ENCODE data around the gene AMIGO3. TPM values are rescaled to one million over a fixed set of nuclear protein-coding genes. Genes with fewer than 3 reads are reported as not detected.

Gene AMIGO3
- total RNA-seq, 1 donor from 2014 or later: not detected

GRCh38 chr3:49668861-49669260 is 50.6 kb downstream of the AMIGO3 start:
- H3K27me3 ChIP-seq (ENCODE audit: control insufficient read depth, insufficient read depth, low read length): no peaks in the 10 kb centered on the region
- FAIRE-seq (no peak), DNase-seq (ENCODE audit: low read depth) (peak; percentile 45)
- no peaks in the 10 kb centered on the region for H3K36me3 ChIP-seq (ENCODE audit: control insufficient read depth, insufficient read depth, low read length)
- no peak for TF ChIP-seq CTCF (IDR thresholded peaks at IDR 0.05; ENCODE audit: insufficient read depth, low read length, severe bottlenecking)
- no peak overlapping the region for H3K4me3 ChIP-seq (ENCODE audit: low read depth, low read length)

DNA sequence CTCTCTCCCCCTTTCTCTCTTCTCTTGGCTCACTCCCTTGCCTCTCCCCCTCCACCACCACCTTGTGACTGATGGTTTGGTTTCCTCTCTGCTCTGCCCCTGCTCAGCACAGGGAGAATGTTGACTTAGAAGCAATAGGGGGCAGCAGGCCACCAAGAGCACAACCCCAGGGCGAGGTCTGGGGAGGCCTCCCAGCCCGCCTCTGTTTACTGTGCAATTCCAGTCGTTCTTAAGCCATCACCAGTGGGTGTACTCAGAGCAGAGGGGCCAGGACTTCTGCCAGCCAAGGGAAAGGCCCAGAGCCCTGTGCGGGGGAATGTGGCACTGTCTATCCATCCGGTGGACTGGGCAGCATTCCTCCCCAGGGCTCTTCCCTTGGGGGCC is 51.1 kb downstream of the AMIGO3 start:
- H3K4me3 ChIP-seq (ENCODE audit: low read depth, low read length): no peak overlapping the region
- no peak for FAIRE-seq
- no peak for DNase-seq (ENCODE audit: low read depth)
- no peaks in the 10 kb centered on the region for H3K27me3 ChIP-seq (ENCODE audit: control insufficient read depth, insufficient read depth, low read length)
- no peak for TF ChIP-seq CTCF (IDR thresholded peaks at IDR 0.05; ENCODE audit: insufficient read depth, low read length, severe bottlenecking)
- no peaks in the 10 kb centered on the region for H3K36me3 ChIP-seq (ENCODE audit: control insufficient read depth, insufficient read depth, low read length)

GRCh38 chr3:49667701-49668413 is 51.6 kb downstream of the AMIGO3 start:
- TF ChIP-seq CTCF (IDR thresholded peaks at IDR 0.05; ENCODE audit: insufficient read depth, low read length, severe bottlenecking): no peak
- H3K27me3 ChIP-seq (ENCODE audit: control insufficient read depth, insufficient read depth, low read length): no peaks in the 10 kb centered on the region
- DNase-seq (ENCODE audit: low read depth): no peak
- no peak for FAIRE-seq
- H3K4me3 ChIP-seq (ENCODE audit: low read depth, low read length): no peak overlapping the region
- no peaks in the 10 kb centered on the region for H3K36me3 ChIP-seq (ENCODE audit: control insufficient read depth, insufficient read depth, low read length)

Other genes starting within 250 kb of the AMIGO3 start
- 20.3 and 26.9 TPM in 2 replicates for gene DAG1, start 249.4 kb downstream of the AMIGO3 start, total RNA-seq
- under 0.01 TPM in 1 of 2 replicates, not detected in the other for gene BSN, start 165.2 kb downstream of the AMIGO3 start, total RNA-seq
- gene APEH, start 45.3 kb downstream of the AMIGO3 start, total RNA-seq: 156 and 163 TPM in 2 replicates
- 4.7 and 7.6 TPM in 2 replicates for gene MST1, start 30.2 kb downstream of the AMIGO3 start, total RNA-seq
- 17.6 and 21.5 TPM in 2 replicates for gene RNF123, start 30.1 kb downstream of the AMIGO3 start, total RNA-seq
- gene GMPPB, start 4.3 kb upstream of the AMIGO3 start, total RNA-seq: 28.4 and 57.7 TPM in 2 replicates
- gene IP6K1, start 66.9 kb upstream of the AMIGO3 start, total RNA-seq: 20.3 and 27.1 TPM in 2 replicates
- gene CDHR4, start 80.2 kb upstream of the AMIGO3 start, total RNA-seq: not detected in 2 replicates
- gene INKA1, start 83.6 kb upstream of the AMIGO3 start, total RNA-seq: 19.5 and 21.6 TPM in 2 replicates
- gene UBA7, start 94.3 kb upstream of the AMIGO3 start, total RNA-seq: 0.53 and 0.64 TPM in 2 replicates
- 0.79 and 1.2 TPM in 2 replicates for gene TRAIP, start 136.9 kb upstream of the AMIGO3 start, total RNA-seq
- gene CAMKV, start 150.2 kb upstream of the AMIGO3 start, total RNA-seq: 0.13 and 0.26 TPM in 2 replicates
- gene MST1R, start 184.2 kb upstream of the AMIGO3 start, total RNA-seq: 20.4 and 33.7 TPM in 2 replicates
- 9.1 and 15.8 TPM in 2 replicates for gene MON1A, start 210.1 kb upstream of the AMIGO3 start, total RNA-seq
- 35.5 and 42.2 TPM in 2 replicates for gene RBM6, start 220.5 kb upstream of the AMIGO3 start, total RNA-seq

All from bronchial epithelial cell (primary cell).